LNCaP clone FGC (cell line): ENCODE data around the gene CNTN2.

Experiments
- DNase-seq: peaks from one replicate; pipeline ENCODE4 v3.0.0-alpha.2; 2011; ENCODE audit warnings: low read depth
- H3K4me3 ChIP-seq: 2 replicates; pipeline ENCODE4 v1.5.1; 2011; ENCODE audit warnings: mild to moderate bottlenecking, low read depth, low read length, control low read depth
- CTCF ChIP-seq: IDR thresholded peaks from 2 replicates; pipeline ENCODE4 v1.5.1; 2012; ENCODE audit warnings: mild to moderate bottlenecking; ENCODE audit not compliant: control insufficient read depth, insufficient read depth; ENCODE audit errors: extremely low read depth

The CNTN2 gene

GRCh38 chr1:205069371-205070125 is 26.5 kb downstream of the CNTN2 start:
- TF ChIP-seq CTCF = no peak
- no peak overlapping the region for H3K4me3 ChIP-seq
- no peak for DNase-seq

- no peak for DNase-seq
- TF ChIP-seq CTCF = no peak
- no peak overlapping the region for H3K4me3 ChIP-seq
Observed at GRCh38 chr1:205071028-205071409, 28.0 kb downstream of the CNTN2 start.

GRCh38 chr1:205071801-205072200 is 28.8 kb downstream of the CNTN2 start:
- DNase-seq = no peak
- TF ChIP-seq CTCF = no peak
- no peak overlapping the region for H3K4me3 ChIP-seq

- no peak for TF ChIP-seq CTCF
- no peak for DNase-seq
- H3K4me3 ChIP-seq = no peak overlapping the region
Observed at GRCh38 chr1:205072286-205072685, 29.3 kb downstream of the CNTN2 start.

- no peak overlapping the region for H3K4me3 ChIP-seq
- TF ChIP-seq CTCF = no peak
- DNase-seq = no peak
Observed at GRCh38 chr1:205072881-205073280, 29.9 kb downstream of the CNTN2 start.

- H3K4me3 ChIP-seq = no peak overlapping the region
- TF ChIP-seq CTCF = no peak
- DNase-seq = no peak
Observed at GRCh38 chr1:205073511-205073910, 30.5 kb downstream of the CNTN2 start.

GRCh38 chr1:205074084-205074483 is 31.1 kb downstream of the CNTN2 start:
- TF ChIP-seq CTCF = no peak
- no peak overlapping the region for H3K4me3 ChIP-seq
- DNase-seq = no peak
